ENCODE measurements around the gene POC5.

GRCh38 chr5:75706775-75707174, 10.5 kb downstream of the POC5 start:
- TF ChIP-seq CTCF (IDR thresholded peaks at IDR 0.05) (no peak), EP300 (IDR thresholded peaks at IDR 0.05) (no peak), POLR2A (IDR thresholded peaks at IDR 0.05) (no peak)

All from suprapubic skin (tissue), 3 donors.